NB4 (cell line): ENCODE measurements around the gene DGKB.

ENCODE experiments used
- CTCF ChIP-seq: IDR thresholded peaks from one replicate; pipeline ENCODE4 v1.5.1; 2012; ENCODE audit warnings: low read depth, low read length
- MAX ChIP-seq: IDR thresholded peaks from 2 replicates; pipeline ENCODE4 v1.6.1; 2011; ENCODE audit warnings: low read depth, low read length
- MYC ChIP-seq: IDR thresholded peaks from 2 replicates; pipeline ENCODE4 v1.6.1; 2011; ENCODE audit warnings: low read depth, low read length
- POLR2A ChIP-seq: IDR thresholded peaks from 2 replicates; pipeline ENCODE4 v1.6.1; 2011; ENCODE audit warnings: mild to moderate bottlenecking; ENCODE audit not compliant: insufficient read length; ENCODE audit errors: extremely low read depth

- TF ChIP-seq CTCF: no peak
- TF ChIP-seq MAX: no peak
- TF ChIP-seq POLR2A: no peak
- TF ChIP-seq MYC: no peak
Measured at GRCh38 chr7:14630048-14630447, 272.5 kb downstream of the DGKB start.
